ENCODE results near the gene TTC1.

The TTC1 gene

GRCh38 chr5:159971514-159971913 is 37.4 kb upstream of the TTC1 start:
- DNase-seq, result peak in 1 of 2 donors; percentile 29
- Histone ChIP-seq H3K9me3 (ENCODE audit: insufficient read depth, low read depth, low read length) (peaks cover 4% of the 10 kb centered on the region), H3K23ac (ENCODE audit: low read length) (no peak overlapping the region), H2BK5ac (ENCODE audit: low read depth, low read length, poor library complexity) (no peak overlapping the region), H4K8ac (ENCODE audit: low read depth, low read length) (no peak overlapping the region), H2BK120ac (ENCODE audit: insufficient read depth, low read length, poor library complexity) (no peak overlapping the region), H3K4me3 (ENCODE audit: low read depth, low read length) (peak overlapping the region; percentile 53), H4K91ac (ENCODE audit: low read depth, low read length) (no peak overlapping the region), H3K79me1 (ENCODE audit: low read length) (no peaks in the 10 kb centered on the region), H3K36me3 (ENCODE audit: control insufficient read depth in 1 of 2, insufficient read depth in 2 of 2, low read length in 2 of 2) (no peaks in the 10 kb centered on the region), H3K4me1 (ENCODE audit: control insufficient read depth in 1 of 2, insufficient read depth in 2 of 2, low read length in 2 of 2) (peaks cover 3 to 6% of the 10 kb centered on the region in 2 experiments), H3K27ac (ENCODE audit: low read depth, low read length) (no peak overlapping the region), H4K12ac (ENCODE audit: low read depth, low read length) (no peak overlapping the region), H3K79me2 (ENCODE audit: control insufficient read depth, insufficient read depth, low read length, poor library complexity) (no peaks in the 10 kb centered on the region), H3K4ac (ENCODE audit: low read depth, low read length) (no peak overlapping the region), H3K9ac (ENCODE audit: low read length) (no peak overlapping the region), H2AK5ac (ENCODE audit: low read length) (no peak overlapping the region), H3K18ac (ENCODE audit: low read length) (no peak overlapping the region), H2AFZ (ENCODE audit: insufficient read depth, low read length, poor library complexity) (no peak overlapping the region), H3K27me3 (ENCODE audit: insufficient read depth, low read length) (peaks cover 20% of the 10 kb centered on the region), H3K4me2 (ENCODE audit: low read length) (peak overlapping the region; percentile 88), H2BK12ac (ENCODE audit: low read length) (no peak overlapping the region), H3K14ac (ENCODE audit: low read length) (no peak overlapping the region)
- WGBS (ENCODE audit: extremely low coverage, insufficient coverage, insufficient read length), result no CpG with 5 or more reads among the region's 11 CpGs

DNA sequence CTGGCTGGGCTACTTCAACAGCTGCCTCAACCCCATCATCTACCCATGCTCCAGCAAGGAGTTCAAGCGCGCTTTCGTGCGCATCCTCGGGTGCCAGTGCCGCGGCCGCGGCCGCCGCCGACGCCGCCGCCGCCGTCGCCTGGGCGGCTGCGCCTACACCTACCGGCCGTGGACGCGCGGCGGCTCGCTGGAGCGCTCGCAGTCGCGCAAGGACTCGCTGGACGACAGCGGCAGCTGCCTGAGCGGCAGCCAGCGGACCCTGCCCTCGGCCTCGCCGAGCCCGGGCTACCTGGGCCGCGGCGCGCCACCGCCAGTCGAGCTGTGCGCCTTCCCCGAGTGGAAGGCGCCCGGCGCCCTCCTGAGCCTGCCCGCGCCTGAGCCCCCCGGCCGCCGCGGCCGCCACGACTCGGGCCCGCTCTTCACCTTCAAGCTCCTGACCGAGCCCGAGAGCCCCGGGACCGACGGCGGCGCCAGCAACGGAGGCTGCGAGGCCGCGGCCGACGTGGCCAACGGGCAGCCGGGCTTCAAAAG is 36.9 kb upstream of the TTC1 start:
- H3K14ac ChIP-seq (ENCODE audit: low read length), result no peak overlapping the region
- H2BK5ac ChIP-seq (ENCODE audit: low read depth, low read length, poor library complexity), result no peak overlapping the region
- peaks cover 4% of the 10 kb centered on the region for H3K9me3 ChIP-seq (ENCODE audit: insufficient read depth, low read depth, low read length)
- no peak overlapping the region for H4K12ac ChIP-seq (ENCODE audit: low read depth, low read length)
- peak overlapping the region; percentile 53 for H3K4me3 ChIP-seq (ENCODE audit: low read depth, low read length)
- H3K79me2 ChIP-seq (ENCODE audit: control insufficient read depth, insufficient read depth, low read length, poor library complexity), result no peaks in the 10 kb centered on the region
- no peak overlapping the region for H3K9ac ChIP-seq (ENCODE audit: low read length)
- H3K18ac ChIP-seq (ENCODE audit: low read length), result no peak overlapping the region
- no peak overlapping the region for H4K91ac ChIP-seq (ENCODE audit: low read depth, low read length)
- DNase-seq, result peak in 1 of 2 donors; percentile 23
- no peak overlapping the region for H3K23ac ChIP-seq (ENCODE audit: low read length)
- no peaks in the 10 kb centered on the region for H3K36me3 ChIP-seq (ENCODE audit: control insufficient read depth in 1 of 2, insufficient read depth in 2 of 2, low read length in 2 of 2)
- H3K4me2 ChIP-seq (ENCODE audit: low read length), result peak overlapping the region; percentile 88
- no peak overlapping the region for H2BK120ac ChIP-seq (ENCODE audit: insufficient read depth, low read length, poor library complexity)
- H3K4ac ChIP-seq (ENCODE audit: low read depth, low read length), result no peak overlapping the region
- no peak overlapping the region for H3K27ac ChIP-seq (ENCODE audit: low read depth, low read length)
- peaks cover 20% of the 10 kb centered on the region for H3K27me3 ChIP-seq (ENCODE audit: insufficient read depth, low read length)
- no peak overlapping the region for H2AFZ ChIP-seq (ENCODE audit: insufficient read depth, low read length, poor library complexity)
- no peak overlapping the region for H2BK12ac ChIP-seq (ENCODE audit: low read length)
- H3K4me1 ChIP-seq (ENCODE audit: control insufficient read depth in 1 of 2, insufficient read depth in 2 of 2, low read length in 2 of 2), result peaks cover 3 to 6% of the 10 kb centered on the region in 2 experiments
- no peak overlapping the region for H4K8ac ChIP-seq (ENCODE audit: low read depth, low read length)
- WGBS (ENCODE audit: extremely low coverage, insufficient coverage, insufficient read length), result no CpG with 5 or more reads among the region's 76 CpGs
- H3K79me1 ChIP-seq (ENCODE audit: low read length), result no peaks in the 10 kb centered on the region
- H2AK5ac ChIP-seq (ENCODE audit: low read length), result no peak overlapping the region

GRCh38 chr5:159972538-159973362 is 36.2 kb upstream of the TTC1 start:
- H3K27ac ChIP-seq (ENCODE audit: low read depth, low read length), result no peak overlapping the region
- H3K23ac ChIP-seq (ENCODE audit: low read length), result no peak overlapping the region
- no peak overlapping the region for H3K18ac ChIP-seq (ENCODE audit: low read length)
- H2BK120ac ChIP-seq (ENCODE audit: insufficient read depth, low read length, poor library complexity), result no peak overlapping the region
- no peak overlapping the region for H4K8ac ChIP-seq (ENCODE audit: low read depth, low read length)
- H3K79me2 ChIP-seq (ENCODE audit: control insufficient read depth, insufficient read depth, low read length, poor library complexity), result no peaks in the 10 kb centered on the region
- H3K36me3 ChIP-seq (ENCODE audit: control insufficient read depth in 1 of 2, insufficient read depth in 2 of 2, low read length in 2 of 2), result no peaks in the 10 kb centered on the region
- H2BK5ac ChIP-seq (ENCODE audit: low read depth, low read length, poor library complexity), result no peak overlapping the region
- H4K12ac ChIP-seq (ENCODE audit: low read depth, low read length), result no peak overlapping the region
- no peak overlapping the region for H3K4me3 ChIP-seq (ENCODE audit: low read depth, low read length)
- no peak overlapping the region for H3K4ac ChIP-seq (ENCODE audit: low read depth, low read length)
- no peak overlapping the region for H3K14ac ChIP-seq (ENCODE audit: low read length)
- no peak overlapping the region for H4K91ac ChIP-seq (ENCODE audit: low read depth, low read length)
- H3K4me2 ChIP-seq (ENCODE audit: low read length), result peak overlapping the region; percentile 88
- H3K4me1 ChIP-seq (ENCODE audit: control insufficient read depth in 1 of 2, insufficient read depth in 2 of 2, low read length in 2 of 2), result peaks cover 3 to 6% of the 10 kb centered on the region in 2 experiments
- no peak for DNase-seq
- WGBS (ENCODE audit: extremely low coverage, insufficient coverage, insufficient read length), result no CpG with 5 or more reads among the region's 50 CpGs
- H3K79me1 ChIP-seq (ENCODE audit: low read length), result no peaks in the 10 kb centered on the region
- no peak overlapping the region for H3K9ac ChIP-seq (ENCODE audit: low read length)
- H2BK12ac ChIP-seq (ENCODE audit: low read length), result no peak overlapping the region
- H2AK5ac ChIP-seq (ENCODE audit: low read length), result no peak overlapping the region
- H3K9me3 ChIP-seq (ENCODE audit: insufficient read depth, low read depth, low read length), result peaks cover 4% of the 10 kb centered on the region
- H3K27me3 ChIP-seq (ENCODE audit: insufficient read depth, low read length), result peaks cover 20% of the 10 kb centered on the region
- H2AFZ ChIP-seq (ENCODE audit: insufficient read depth, low read length, poor library complexity), result no peak overlapping the region

DNA sequence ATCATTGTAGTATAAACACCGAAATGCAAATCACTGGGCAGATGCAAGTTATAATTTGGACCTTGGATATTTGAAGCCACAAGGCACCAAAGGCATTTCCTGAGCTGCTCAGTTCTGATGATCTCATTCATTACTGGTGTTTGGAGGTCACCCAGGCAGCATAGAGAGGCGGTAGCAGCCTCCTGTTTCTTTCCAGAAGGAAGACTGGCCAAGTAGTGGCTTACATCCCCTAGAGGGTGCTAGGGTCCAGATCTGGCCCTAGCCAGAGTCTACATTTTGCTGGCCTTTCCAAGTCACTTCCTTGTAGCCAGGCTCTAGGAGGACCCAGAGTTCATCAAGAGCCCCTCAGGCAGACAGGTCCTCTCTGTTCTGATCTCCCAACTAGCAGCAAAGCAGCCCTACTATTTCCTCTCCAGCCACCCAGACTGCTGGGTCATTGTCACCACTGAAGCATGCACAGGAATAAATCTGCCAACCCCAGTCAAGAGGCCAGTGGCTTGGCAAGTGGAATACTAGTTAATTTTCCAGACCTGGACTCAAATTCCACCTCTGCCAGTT is 33.4 kb upstream of the TTC1 start:
- Histone ChIP-seq H3K4me2 (ENCODE audit: low read length) (no peak overlapping the region), H3K9me3 (ENCODE audit: insufficient read depth, low read depth, low read length) (peaks cover 4% of the 10 kb centered on the region), H2BK5ac (ENCODE audit: low read depth, low read length, poor library complexity) (no peak overlapping the region), H3K18ac (ENCODE audit: low read length) (no peak overlapping the region), H4K8ac (ENCODE audit: low read depth, low read length) (no peak overlapping the region), H3K27me3 (ENCODE audit: insufficient read depth, low read length) (peaks cover 17% of the 10 kb centered on the region), H3K4me3 (ENCODE audit: low read depth, low read length) (no peak overlapping the region), H4K12ac (ENCODE audit: low read depth, low read length) (no peak overlapping the region), H3K14ac (ENCODE audit: low read length) (no peak overlapping the region), H3K79me1 (ENCODE audit: low read length) (no peaks in the 10 kb centered on the region), H2AFZ (ENCODE audit: insufficient read depth, low read length, poor library complexity) (no peak overlapping the region), H4K91ac (ENCODE audit: low read depth, low read length) (no peak overlapping the region), H3K23ac (ENCODE audit: low read length) (no peak overlapping the region), H3K27ac (ENCODE audit: low read depth, low read length) (no peak overlapping the region), H3K79me2 (ENCODE audit: control insufficient read depth, insufficient read depth, low read length, poor library complexity) (no peaks in the 10 kb centered on the region), H2BK120ac (ENCODE audit: insufficient read depth, low read length, poor library complexity) (no peak overlapping the region), H2AK5ac (ENCODE audit: low read length) (no peak overlapping the region), H3K9ac (ENCODE audit: low read length) (no peak overlapping the region), H3K4ac (ENCODE audit: low read depth, low read length) (no peak overlapping the region), H3K36me3 (ENCODE audit: control insufficient read depth in 1 of 2, insufficient read depth in 2 of 2, low read length in 2 of 2) (no peaks in the 10 kb centered on the region), H3K4me1 (ENCODE audit: control insufficient read depth in 1 of 2, insufficient read depth in 2 of 2, low read length in 2 of 2) (peaks cover 3 to 6% of the 10 kb centered on the region in 2 experiments), H2BK12ac (ENCODE audit: low read length) (no peak overlapping the region)
- WGBS (ENCODE audit: extremely low coverage, insufficient coverage, insufficient read length), result no CpG with 5 or more reads among the region's 2 CpGs
- DNase-seq, result no peak
